DND-41 (cell line): ENCODE data around the gene TRIM14.
A peak's percentile ranks its signal among the peaks of the same experiment; 100 is the strongest.

Source experiments
- ATAC-seq: fragments of 200-7000 bp; cut with Tn5 transposase; 3 replicates; pipeline ENCODE4 v1.9.1; 2021; ENCODE audit warnings: low read depth; ENCODE audit not compliant: insufficient read depth
- DNase-seq: peaks from one replicate; pipeline ENCODE4 v3.0.0-alpha.2; 2020
- H2AFZ ChIP-seq: 2 replicates; pipeline ENCODE4 v1.6.0; 2012; ENCODE audit warnings: low read depth, low read length
- H3K27ac ChIP-seq: 2 replicates; pipeline ENCODE4 v1.5.1; 2012; ENCODE audit warnings: low read length, inconsistent platforms
- H3K27me3 ChIP-seq: fragments of 200-600 bp; sonication (generic); 2 replicates; pipeline ENCODE4 v1.6.0; 2012; ENCODE audit warnings: low read length, mild to moderate bottlenecking, inconsistent platforms; ENCODE audit not compliant: insufficient read depth, poor library complexity
- H3K36me3 ChIP-seq: 2 replicates; pipeline ENCODE4 v1.5.1; 2012; ENCODE audit warnings: low read length, inconsistent platforms; ENCODE audit not compliant: insufficient read depth
- H3K4me1 ChIP-seq: 2 replicates; pipeline ENCODE4 v1.5.1; 2012; ENCODE audit warnings: mild to moderate bottlenecking, low read length; ENCODE audit not compliant: insufficient read depth
- H3K4me2 ChIP-seq: 2 replicates; pipeline ENCODE4 v1.6.0; 2012; ENCODE audit warnings: mild to moderate bottlenecking, moderate library complexity, low read length, inconsistent platforms; ENCODE audit not compliant: insufficient read depth
- H3K4me3 ChIP-seq, 2 experiments: fragments of 200-600 bp in 1 of 2; shearing (Covaris generic) in 1 of 2; 2 replicates each; pipeline ENCODE4 v1.5.1; 2012 to 2016; ENCODE audit warnings: inconsistent platforms in 2 of 2, low read length in 2 of 2, mild to moderate bottlenecking in 2 of 2, low read depth in 1 of 2, moderate library complexity in 1 of 2
- H3K79me2 ChIP-seq: 2 replicates; pipeline ENCODE4 v1.6.0; 2012; ENCODE audit warnings: low read length, inconsistent platforms; ENCODE audit not compliant: insufficient read depth
- H3K9ac ChIP-seq: 2 replicates; pipeline ENCODE4 v1.6.0; 2012; ENCODE audit warnings: low read depth, mild to moderate bottlenecking, inconsistent platforms, low read length, moderate library complexity
- H3K9me3 ChIP-seq: 2 replicates; pipeline ENCODE4 v1.5.1; 2012; ENCODE audit warnings: low read length, moderate library complexity, mild to moderate bottlenecking, inconsistent platforms; ENCODE audit not compliant: insufficient read depth, severe bottlenecking
- H4K20me1 ChIP-seq: 2 replicates; pipeline ENCODE4 v1.6.0; 2012; ENCODE audit warnings: low read length; ENCODE audit not compliant: insufficient read depth
- CTCF ChIP-seq: IDR thresholded peaks from 2 replicates; pipeline ENCODE4 v1.5.1; 2012; ENCODE audit warnings: borderline replicate concordance, low read length, moderate library complexity, mild to moderate bottlenecking; ENCODE audit not compliant: poor library complexity, severe bottlenecking; ENCODE audit errors: extremely low read depth
- EZH2 ChIP-seq: IDR thresholded peaks from 3 replicates; pipeline ENCODE4 v1.6.1; 2012; ENCODE audit warnings: borderline replicate concordance, low read depth, mild to moderate bottlenecking, moderate library complexity, low read length, inconsistent platforms; ENCODE audit not compliant: severe bottlenecking

Gene TRIM14

DNA sequence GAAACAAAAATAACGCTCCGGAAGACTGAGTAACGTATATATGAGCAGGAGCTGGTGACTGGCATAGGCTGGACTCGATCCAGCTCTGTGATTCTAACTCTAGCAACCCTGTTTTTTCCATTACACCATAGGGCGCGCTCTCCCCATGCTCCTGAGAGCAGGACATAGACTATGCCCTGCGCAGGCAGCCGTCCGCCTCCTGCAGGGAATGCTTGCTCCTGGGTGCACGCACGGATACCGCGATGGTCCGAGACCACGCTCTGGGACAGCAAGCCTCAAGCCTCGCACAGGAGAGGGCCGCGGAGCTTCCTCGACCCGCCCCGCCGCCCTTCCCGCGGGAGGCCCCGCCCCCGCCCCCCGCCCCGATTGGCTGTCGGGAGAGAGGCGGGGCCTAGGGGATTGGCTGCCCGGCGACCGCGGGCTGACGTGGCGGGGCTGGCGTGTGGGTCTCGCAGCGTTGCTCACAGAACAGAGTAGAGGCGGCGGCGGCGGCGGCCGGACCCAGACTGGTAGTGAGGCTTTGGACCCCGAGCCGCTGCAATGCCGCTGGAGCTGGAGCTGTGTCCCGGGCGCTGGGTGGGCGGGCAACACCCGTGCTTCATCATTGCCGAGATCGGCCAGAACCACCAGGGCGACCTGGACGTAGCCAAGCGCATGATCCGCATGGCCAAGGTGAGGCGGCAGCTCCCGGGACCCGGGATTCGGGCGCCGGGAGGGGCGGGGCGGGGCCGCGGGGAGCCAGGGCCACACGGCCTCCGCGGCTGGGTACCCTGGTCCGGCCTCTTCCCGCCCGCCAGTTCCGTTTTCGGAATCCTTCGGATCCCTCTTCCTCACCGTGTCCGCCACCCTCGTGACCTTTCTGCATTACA, 62.5 kb downstream of the TRIM14 start, which contains the start of gene NANS:
Gene NANS (plus strand): TSS at position 464 of the 869 bp plus-strand sequence. CDS start 77 bp downstream, at position 541.
- Histone ChIP-seq H3K9ac (peak within 1 kb of the TSS; percentile 69), H3K79me2 (peaks cover 24% of the 10 kb centered on the region), H3K4me1 (peaks cover 27% of the 10 kb centered on the region), H3K27ac (peak within 1 kb of the TSS; percentile 92), H3K36me3 (peaks cover 8% of the 10 kb centered on the region), H2AFZ (peak within 1 kb of the TSS; percentile 97), H3K4me2 (peak within 1 kb of the TSS; percentile 97), H4K20me1 (no peaks in the 10 kb centered on the region; the same call in 1 of the 2 replicates), H3K9me3 (no peaks in the 10 kb centered on the region), H3K27me3 (no peaks in the 10 kb centered on the region), H3K4me3 (peak within 1 kb of the TSS; percentile 36 to 63)
- TF ChIP-seq EZH2 (no peak), CTCF (no peak)
- ATAC-seq, result peak; percentile 93
- DNase-seq, result peak; percentile 90

- Histone ChIP-seq H3K79me2 (peaks cover 38% of the 10 kb centered on the region), H3K27ac (no peak overlapping the region)
- no peak for TF ChIP-seq EZH2
Observed at GRCh38 chr9:98054376-98054951, 64.6 kb downstream of the TRIM14 start.

GRCh38 chr9:98050351-98050750, 68.7 kb downstream of the TRIM14 start:
- H3K79me2 ChIP-seq, result peaks cover 52% of the 10 kb centered on the region

More at GRCh38 chr9:98054376-98054951, 64.6 kb downstream of the TRIM14 start:
- Histone ChIP-seq H2AFZ (no peak overlapping the region), H3K4me2 (no peak overlapping the region), H3K36me3 (peaks cover 3% of the 10 kb centered on the region; the same call in 1 of the 2 replicates), H3K27me3 (no peaks in the 10 kb centered on the region), H4K20me1 (no peaks in the 10 kb centered on the region; the same call in 1 of the 2 replicates), H3K4me3 (no peak overlapping the region), H3K4me1 (peaks cover 27% of the 10 kb centered on the region), H3K9ac (no peak overlapping the region), H3K9me3 (no peaks in the 10 kb centered on the region)
- DNase-seq, result no peak
- ATAC-seq, result no peak

More at GRCh38 chr9:98050351-98050750, 68.7 kb downstream of the TRIM14 start:
- H3K4me1 ChIP-seq, result peaks cover 22% of the 10 kb centered on the region
- no peak overlapping the region for H3K27ac ChIP-seq
- H3K27me3 ChIP-seq, result no peaks in the 10 kb centered on the region
- H4K20me1 ChIP-seq, result no peaks in the 10 kb centered on the region
- ATAC-seq (no peak), DNase-seq (no peak)
- no peak overlapping the region for H2AFZ ChIP-seq
- H3K4me2 ChIP-seq, result no peak overlapping the region
- H3K9me3 ChIP-seq, result no peaks in the 10 kb centered on the region
- H3K36me3 ChIP-seq, result peaks cover 6% of the 10 kb centered on the region; the same call in 1 of the 2 replicates
- H3K9ac ChIP-seq, result no peak overlapping the region
- TF ChIP-seq EZH2 (no peak), CTCF (no peak)
- no peak overlapping the region for H3K4me3 ChIP-seq
